K562 (cell line): ENCODE results near the gene VPS41. TPM values are rescaled to one million over a fixed set of nuclear protein-coding genes. Genes with fewer than 3 reads are reported as not detected.

Experiments used
- BACH1 ChIP-seq: fragments of 200-800 bp; sonication (Bioruptor generic); IDR thresholded peaks from 2 replicates; pipeline ENCODE4 v1.6.1; 2016; ENCODE audit warnings: missing genetic modification characterization, missing compliant biosample characterization
- CBX8 ChIP-seq: fragments of 200-600 bp; sonication (generic); IDR thresholded peaks from 2 replicates; pipeline ENCODE4 v1.6.1; 2012; ENCODE audit warnings: borderline replicate concordance, mixed run types, low read depth, mild to moderate bottlenecking, moderate library complexity, mixed read lengths, low read length, control low read depth, inconsistent platforms; ENCODE audit not compliant: poor library complexity, severe bottlenecking; ENCODE audit errors: extremely low read depth
- CHD2 ChIP-seq: IDR thresholded peaks from 2 replicates; pipeline ENCODE4 v1.6.1; 2011; ENCODE audit warnings: low read depth, low read length
- KAT2B ChIP-seq: IDR thresholded peaks from one replicate; pipeline ENCODE4 v1.6.1; 2012; ENCODE audit warnings: low read depth, mild to moderate bottlenecking, control low read depth, inconsistent platforms, low read length, moderate library complexity
- MNT ChIP-seq, 2 experiments: fragments of 450-650 bp; conservative IDR thresholded peaks; 2 replicates each; pipeline ENCODE4 v1.6.1; 2017; ENCODE audit warnings: mild to moderate bottlenecking in 2 of 2, moderate library complexity in 2 of 2
- RHOXF2B ChIP-seq: fragments of 250-450 bp; sonication (Bioruptor Pico); conservative IDR thresholded peaks from 2 replicates; pipeline ENCODE4 v1.5.1; 2021
- TAF9B ChIP-seq: fragments of 450-650 bp; IDR thresholded peaks from 2 replicates; pipeline ENCODE4 v1.6.1; 2018; ENCODE audit warnings: mild to moderate bottlenecking; ENCODE audit not compliant: partially characterized antibody
- TEAD4 ChIP-seq, 2 experiments: sonication (generic) in 1 of 2; formaldehyde crosslinking in 1 of 2; IDR thresholded peaks; 2 replicates each; pipeline versions ENCODE4 v1.6.1 to v1.8.0; 2012 to 2022; ENCODE audit warnings: borderline replicate concordance in 1 of 2, inconsistent platforms in 1 of 2, low read length in 1 of 2, mild to moderate bottlenecking in 1 of 2, missing genetic modification reagents in 1 of 2
- ZKSCAN8 ChIP-seq: fragments of 200-800 bp; sonication (Bioruptor generic); IDR thresholded peaks from 2 replicates; pipeline ENCODE4 v1.6.1; 2016; ENCODE audit warnings: missing genetic modification characterization, missing compliant biosample characterization
- ZNF311 ChIP-seq: fragments of 250-450 bp; sonication (Bioruptor Pico); IDR thresholded peaks from 2 replicates; pipeline ENCODE4 v1.4.0; 2020; ENCODE audit warnings: mild to moderate bottlenecking, moderate library complexity
- ZNF384 ChIP-seq: IDR thresholded peaks from 2 replicates; pipeline ENCODE4 v1.6.1; 2012; ENCODE audit warnings: low read depth, low read length, improper control_type of control experiment
- ZNF407 ChIP-seq: fragments of 450-650 bp; IDR thresholded peaks from 2 replicates; pipeline ENCODE4 v1.6.1; 2016; ENCODE audit warnings: low read depth
- polyA plus RNA-seq, 8 experiments: library from polyadenylated mRNA; depleted of rRNA in 4 of 8; stranded (reverse) in 5 of 8; unstranded in 3 of 8; fragments of >200 nt; fragmentation: Nextera tagmentation in 2 of 8; fragmentation: Illumina TruSeq in 1 of 8; extraction: Ambion mirVana in 2 of 8; extraction: Trizol in 1 of 8; gene quantifications; 2 replicates each; pipeline versions ENCODE4 v1.2.1 to v1.2.3, GENCODE V29; 2011 to 2014; ENCODE audit warnings: inconsistent platforms in 1 of 8, missing spikeins in 1 of 8
- total RNA-seq, 7 experiments: library from RNA; depleted of rRNA in 6 of 7; stranded (reverse); fragments of >200 nt in 6 of 7; fragmentation: Illumina TruSeq in 2 of 7; extraction: Trizol in 2 of 7; gene quantifications; 2 replicates each; pipeline versions ENCODE4 v1.2.1 to v1.2.3, GENCODE V29; 2011 to 2021; ENCODE audit warnings: low replicate concordance in 1 of 7
- TF ChIP-seq, protein P1 (sequence below): fragments of 250-450 bp; sonication (Bioruptor Pico); IDR thresholded peaks from 2 replicates; pipeline ENCODE4 v1.8.0; 2021; ENCODE audit warnings: moderate library complexity, mild to moderate bottlenecking, inconsistent platforms
- TF ChIP-seq, protein P2 (sequence below): fragments of 250-450 bp; sonication (Bioruptor Pico); IDR thresholded peaks from 2 replicates; pipeline ENCODE4 v1.5.0; 2021; ENCODE audit warnings: mild to moderate bottlenecking, moderate library complexity

VPS41 gene
- total and polyA plus RNA-seq, 9 of the 15 experiments (the other 6 are each of a cell fraction or from before 2014, with no cell fraction given): 17.7 to 46.8 (median 32.1) TPM

- TF ChIP-seq, protein P1, sequence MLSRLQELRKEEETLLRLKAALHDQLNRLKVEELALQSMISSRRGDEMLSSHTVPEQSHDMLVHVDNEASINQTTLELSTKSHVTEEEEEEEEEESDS (CRISPR knock-in tag): no peak
- TF ChIP-seq KAT2B (no peak), TAF9B (peak; percentile 24), BACH1 (no peak), MNT (conservative IDR thresholded peaks at IDR 0.05) (peak in 1 of 2 experiments; percentile 24; a peak in 1 of 4 replicates), ZNF407 (no peak), TEAD4 (IDR thresholded peaks at IDR 0.05; ENCODE audit: low read length) (peak; percentile 81), TEAD4 (CRISPR knock-in tag; IDR thresholded peaks at IDR 0.05; ENCODE audit: borderline replicate concordance) (no peak), ZKSCAN8 (no peak), ZNF384 (no peak), CBX8 (no peak), RHOXF2B (CRISPR knock-in tag) (no peak), CHD2 (no peak), ZNF311 (CRISPR knock-in tag) (no peak)
- TF ChIP-seq, protein P2, sequence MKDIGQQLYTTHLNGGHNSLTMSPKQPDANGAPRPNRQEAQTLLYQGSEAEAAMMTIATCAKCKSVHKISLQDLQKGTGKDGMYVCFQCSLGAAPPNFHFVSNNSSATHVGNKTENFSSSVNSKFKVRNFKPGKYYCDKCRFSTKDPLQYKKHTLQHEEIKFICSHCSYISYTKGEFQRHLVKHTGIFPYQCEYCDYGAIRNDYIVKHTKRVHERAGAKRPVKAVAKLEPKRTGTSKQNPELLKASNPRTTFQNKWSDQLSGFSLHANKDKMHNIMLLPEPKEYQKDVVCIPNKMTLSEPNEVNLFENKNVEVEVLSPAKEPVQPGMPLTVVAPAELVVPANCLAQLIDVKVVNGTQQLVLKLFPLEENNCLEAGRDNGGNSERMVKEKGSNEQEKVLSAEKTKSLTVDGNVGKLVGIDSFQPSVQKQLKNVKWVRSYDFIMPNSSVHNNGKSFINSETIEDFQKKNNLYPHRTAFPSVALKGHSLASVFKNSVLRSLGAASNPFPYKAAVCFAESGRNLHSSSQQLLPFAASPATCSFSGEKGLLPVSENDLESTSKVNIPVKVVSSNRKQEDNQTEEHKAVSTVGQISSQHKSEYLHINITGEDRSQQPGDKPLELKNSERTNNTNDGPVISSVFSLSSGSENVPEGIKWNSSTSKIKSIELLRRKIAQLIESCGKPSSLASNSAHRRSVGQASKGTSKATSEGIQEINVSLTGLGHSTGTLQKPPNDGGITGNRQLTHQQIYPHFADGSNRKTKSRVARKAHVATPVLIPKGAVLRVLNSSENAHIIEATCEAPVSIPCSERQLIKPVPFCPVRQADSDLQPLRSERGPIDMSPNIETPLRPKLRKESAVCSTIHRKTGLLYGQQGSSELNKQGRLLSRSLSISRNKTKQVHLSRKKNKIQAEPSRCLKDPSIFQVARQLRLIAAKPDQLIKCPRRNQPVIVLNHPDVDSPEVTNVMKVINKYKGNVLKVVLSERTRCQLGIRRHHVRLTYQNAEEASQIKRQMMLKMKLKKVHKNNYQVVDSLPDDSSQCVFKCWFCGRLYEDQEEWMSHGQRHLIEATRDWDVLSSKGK (CRISPR knock-in tag): no peak
These were observed 102.1 kb downstream of the VPS41 start (continued) for GRCh38 chr7:38806912-38807311.
